Fibroblast of upper back skin (primary cell): ENCODE results near the gene NDUFV1.
"Not testable (repeated sequence)": the region's sequence is repeated elsewhere in the genome, so short reads cannot be mapped to it uniquely, and the experiment has no call there.

Experiments
- DNase-seq: peaks from one replicate; pipeline ENCODE4 v3.0.0-alpha.2; 2013

The NDUFV1 gene

DNA sequence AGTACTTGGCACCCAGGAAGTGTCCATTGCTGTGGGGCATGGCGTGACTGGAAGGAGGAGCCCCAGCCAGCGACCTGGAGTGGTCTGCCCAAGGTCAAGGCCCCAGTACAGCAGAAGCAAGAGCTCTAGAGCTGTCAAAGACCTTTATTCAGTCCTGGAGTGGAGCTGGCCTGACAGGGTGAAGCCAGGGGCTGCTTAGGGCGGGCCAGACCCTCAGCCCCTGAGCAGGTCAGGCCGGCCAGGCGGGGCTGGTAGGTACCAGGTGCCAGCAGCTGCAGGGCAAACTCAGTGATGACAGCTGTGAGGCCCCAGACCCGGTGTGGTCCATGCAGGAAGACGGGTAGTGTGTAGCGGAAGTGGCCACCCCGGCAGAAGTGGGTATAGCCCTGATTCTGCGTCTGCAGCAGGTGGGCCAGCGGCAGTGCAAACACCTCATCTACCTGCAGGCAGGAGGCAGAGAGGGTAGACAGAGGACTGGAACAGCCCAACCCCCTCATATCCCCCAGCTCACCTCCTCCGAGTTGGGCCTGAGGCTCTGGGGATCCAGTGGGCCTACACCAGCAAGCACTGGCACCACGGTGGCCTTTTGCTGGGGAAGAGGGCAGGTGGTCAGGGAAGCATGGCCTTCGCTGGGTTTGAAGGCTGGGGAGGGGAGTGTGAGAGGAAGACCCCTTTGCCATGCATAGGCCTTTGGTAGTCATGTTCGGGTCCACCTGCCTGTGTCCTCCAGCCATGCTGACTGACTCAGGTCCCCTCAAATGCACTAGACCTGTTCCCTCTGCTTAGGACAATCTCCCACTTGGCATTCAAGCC lies 21.3 kb downstream of the NDUFV1 start:
- DNase-seq, result no peak

GRCh38 chr11:67628710-67629385 lies 22.1 kb downstream of the NDUFV1 start:
- DNase-seq, result no peak

- DNase-seq, result peak; percentile 69
Observed at GRCh38 chr11:67629386-67630227, 22.9 kb downstream of the NDUFV1 start, which contains the start of gene NUDT8. TSS of gene NUDT8 (minus strand) at chr11:67629937. CDS start at chr11:67629911, 26 bp downstream.

GRCh38 chr11:67630228-67630942 lies 23.6 kb downstream of the NDUFV1 start:
- DNase-seq, result peak; percentile 97

GRCh38 chr11:67630943-67631331 lies 24.2 kb downstream of the NDUFV1 start:
- no peak for DNase-seq

DNA sequence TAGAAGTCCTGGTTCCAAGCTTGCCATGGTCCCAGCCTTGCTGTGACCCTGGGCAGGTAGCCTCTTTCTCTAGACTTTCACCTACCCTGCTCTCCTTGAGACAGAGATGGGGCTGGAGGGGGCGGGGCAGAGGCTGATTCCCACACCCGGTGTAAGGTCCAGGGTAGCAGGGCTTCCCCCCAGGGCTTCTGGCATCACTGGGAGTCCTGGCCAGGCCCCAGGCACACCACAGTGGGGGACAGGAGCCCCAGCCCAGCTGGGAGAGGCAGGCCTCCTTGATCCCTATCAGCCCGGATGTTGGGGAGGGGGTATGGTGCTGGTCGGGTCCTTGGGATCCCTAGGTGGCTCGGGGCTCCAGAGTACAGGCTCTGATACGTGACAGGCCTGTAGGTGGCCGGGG lies 24.7 kb downstream of the NDUFV1 start:
- DNase-seq, result no peak

DNA sequence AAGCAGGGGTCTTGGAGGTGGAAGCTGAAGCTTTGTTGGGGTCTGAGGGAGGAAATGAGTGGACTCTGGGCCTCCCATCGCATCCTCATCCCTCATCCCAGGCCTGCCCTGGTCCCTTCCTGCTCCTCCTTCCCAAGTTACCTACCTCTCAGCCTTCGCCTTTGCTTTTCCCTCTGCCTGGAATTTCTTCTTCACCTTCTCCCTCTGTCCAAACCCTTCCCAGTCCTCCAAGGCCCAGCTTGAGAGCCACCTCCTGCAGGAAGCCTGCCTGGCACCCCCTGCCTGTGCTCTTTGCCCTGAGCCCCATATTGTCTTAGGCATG lies 25.1 kb downstream of the NDUFV1 start:
- no peak for DNase-seq

- no peak for DNase-seq
Observed at GRCh38 chr11:67632175-67632981, 25.6 kb downstream of the NDUFV1 start.

DNA sequence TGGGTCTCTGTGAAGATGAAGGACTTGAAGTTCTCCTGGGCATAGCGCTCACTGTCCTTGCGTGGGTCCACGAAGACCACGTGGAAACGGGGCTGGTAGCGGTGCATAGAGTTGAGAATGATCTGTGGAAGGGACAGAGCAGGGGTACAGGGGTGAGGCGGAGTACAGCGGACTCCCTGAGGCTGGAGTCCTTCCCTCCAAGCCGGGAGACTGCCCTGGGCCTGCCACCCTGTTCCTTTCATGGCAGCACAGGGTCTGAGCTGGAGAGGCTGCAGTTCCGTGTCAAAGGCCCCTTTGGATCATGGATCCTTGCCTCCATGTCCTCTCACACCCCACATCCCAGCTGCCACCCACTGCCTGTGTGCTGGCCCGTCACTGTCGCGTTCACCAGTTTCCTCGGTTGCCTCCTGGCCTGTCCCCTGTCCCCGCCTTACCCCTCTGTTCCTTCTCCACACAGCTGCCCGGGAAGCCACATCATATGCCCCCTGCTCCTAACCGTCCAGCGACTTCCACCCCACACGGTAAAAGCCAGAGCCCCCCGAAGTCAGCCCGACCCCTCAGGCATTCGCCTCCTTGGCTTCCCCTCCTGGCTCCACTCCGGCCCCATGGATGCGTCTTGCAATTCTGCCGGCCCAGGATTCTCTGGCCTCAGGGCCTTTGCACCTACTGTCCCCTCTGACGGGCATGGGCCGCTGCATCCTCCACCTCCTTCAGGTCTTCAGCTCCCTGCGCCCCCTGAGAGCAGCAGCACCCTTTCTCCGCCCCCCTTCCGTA lies 26.4 kb downstream of the NDUFV1 start:
- DNase-seq, result no peak

DNA sequence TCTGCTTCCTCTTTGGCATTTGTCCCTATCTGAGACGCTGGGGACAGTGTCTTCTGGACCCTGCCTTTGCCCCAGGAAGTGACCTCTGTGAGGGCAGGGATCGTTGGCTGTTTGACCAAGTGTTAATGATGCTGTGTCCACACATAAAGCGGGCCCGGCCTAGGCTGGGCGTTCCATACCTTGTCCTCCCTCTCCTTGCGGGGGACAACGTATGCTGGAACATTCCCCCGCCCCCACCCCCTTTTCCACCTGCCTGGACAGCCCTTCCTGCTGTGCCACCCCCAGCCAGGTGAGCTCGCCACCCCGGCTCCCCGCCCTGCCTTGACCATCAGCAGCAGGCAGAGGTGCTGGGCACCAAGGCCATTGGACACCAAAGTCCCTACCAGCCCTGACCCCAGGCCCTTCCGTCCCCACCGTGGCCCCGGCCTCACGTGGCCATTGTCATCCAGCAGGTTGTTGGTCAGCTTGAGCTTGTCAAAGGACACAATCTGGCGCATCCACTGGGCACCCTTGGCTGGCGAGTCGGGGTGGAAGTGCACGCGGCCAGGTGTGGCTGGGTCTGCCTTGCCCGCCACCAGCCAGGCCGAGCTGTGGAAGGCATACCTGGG lies 27.1 kb downstream of the NDUFV1 start:
- no peak for DNase-seq

DNA sequence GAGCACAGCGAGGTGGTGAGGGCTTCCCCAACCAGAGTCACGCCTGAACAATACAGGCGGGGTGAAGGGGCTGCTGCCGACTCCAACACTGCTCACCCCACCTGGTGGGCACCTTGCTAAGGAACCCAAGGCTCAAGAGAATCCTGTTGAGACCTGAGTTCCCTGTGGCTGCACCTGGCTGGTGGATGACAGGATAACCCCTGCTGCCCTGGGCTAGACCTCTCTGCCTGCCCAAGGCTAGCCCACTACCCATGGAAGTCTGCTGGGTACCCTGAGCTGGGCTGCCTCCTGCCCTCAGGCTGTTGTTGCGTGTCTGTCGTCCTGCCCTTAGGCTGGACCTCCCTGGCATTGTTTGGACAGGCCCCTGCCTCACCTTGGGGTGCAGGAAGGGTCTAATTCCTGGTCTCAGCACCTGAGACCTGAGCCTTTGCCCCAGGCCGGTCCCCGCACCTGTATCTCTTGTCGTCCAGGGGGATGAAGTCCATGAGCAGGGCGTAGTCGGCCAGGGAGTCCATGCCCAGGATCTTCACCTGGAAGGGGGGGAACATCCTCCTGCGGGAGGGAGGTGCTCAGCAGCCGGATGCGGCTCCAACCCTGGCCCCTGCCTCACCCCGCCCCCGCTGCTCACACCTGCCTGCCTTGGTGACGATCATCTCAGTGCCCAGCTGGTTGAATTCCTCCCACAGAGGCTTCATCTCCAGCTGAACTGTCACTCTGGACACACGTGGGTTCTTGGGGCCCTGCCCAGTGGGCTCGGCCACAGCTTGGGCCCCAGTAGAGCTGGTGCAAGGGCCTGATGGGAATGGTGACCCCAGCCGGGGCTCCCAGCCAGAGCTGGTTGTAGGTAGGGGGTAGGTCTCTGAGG lies 27.9 kb downstream of the NDUFV1 start:
- DNase-seq, result no peak

GRCh38 chr11:67635231-67635521 lies 28.4 kb downstream of the NDUFV1 start:
- no peak for DNase-seq

GRCh38 chr11:67636962-67637361 lies 30.2 kb downstream of the NDUFV1 start:
- DNase-seq, result no peak

- DNase-seq, result not testable (repeated sequence)
Observed at GRCh38 chr11:67637441-67637840, 30.7 kb downstream of the NDUFV1 start.

DNA sequence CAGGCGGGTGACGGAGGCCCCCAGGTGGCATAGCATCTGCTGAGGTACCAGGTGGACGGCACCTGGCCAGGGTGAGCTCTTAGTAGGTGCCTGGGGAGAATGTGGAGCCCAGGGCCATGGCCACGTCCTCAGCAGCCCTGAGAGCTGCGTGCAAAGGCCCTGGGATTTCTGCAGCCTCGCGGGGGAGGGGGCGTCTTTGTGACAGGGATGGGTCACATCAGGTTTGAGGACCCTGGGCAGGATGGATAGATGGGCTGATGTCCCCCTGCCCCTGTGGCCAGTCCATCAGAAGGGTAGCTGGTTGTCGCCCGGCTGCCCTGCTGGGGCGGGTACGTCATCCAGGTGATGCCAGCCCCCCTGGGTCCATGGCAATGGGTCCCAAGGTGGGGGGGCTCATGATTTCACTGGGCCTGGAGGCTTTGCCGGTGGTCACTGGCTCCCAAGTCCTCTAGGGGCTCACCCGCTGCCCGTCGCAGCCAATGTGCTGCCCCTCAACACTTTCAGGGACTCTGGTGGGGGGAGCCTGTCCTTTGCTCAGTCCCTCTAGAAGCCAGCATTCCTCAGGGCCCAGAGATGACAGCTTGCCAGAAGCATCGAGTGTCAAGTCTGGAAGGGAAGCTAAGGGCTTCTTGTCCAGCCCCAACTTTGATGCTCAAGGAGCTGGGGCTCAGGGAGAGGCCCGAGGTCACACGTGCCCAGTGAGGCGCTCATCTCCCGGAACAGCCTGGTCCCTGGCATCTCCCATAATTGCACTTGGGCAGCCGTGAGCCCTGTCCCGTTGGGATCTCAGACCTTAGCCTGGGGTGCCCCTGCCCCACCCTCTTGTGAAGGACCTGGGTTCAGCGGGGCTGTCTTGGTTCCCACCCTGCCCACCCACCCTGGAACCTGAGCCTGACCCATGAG lies 32.0 kb downstream of the NDUFV1 start:
- no peak for DNase-seq

DNA sequence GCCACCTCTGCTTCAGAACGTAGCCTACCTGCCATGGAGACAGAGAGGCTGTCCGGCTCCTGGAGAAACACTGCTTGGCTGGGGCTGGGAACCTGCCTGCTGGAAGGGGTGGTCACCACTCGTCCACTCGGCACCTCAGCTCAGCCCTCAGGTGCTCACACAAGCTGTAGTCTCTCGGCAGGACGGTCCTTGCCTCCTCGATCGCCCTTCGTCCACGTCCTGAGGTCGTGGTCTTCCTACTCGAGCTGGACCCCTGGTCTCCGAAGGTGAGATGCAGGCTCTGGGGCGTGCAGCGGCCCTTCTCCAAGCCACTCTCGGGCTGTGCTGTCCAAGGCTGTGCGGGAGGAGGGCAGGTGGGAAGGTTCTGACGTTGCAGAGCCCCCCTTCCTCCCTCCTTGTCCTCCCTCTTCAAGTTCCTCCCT lies 32.7 kb downstream of the NDUFV1 start, which contains the start of gene TBX10:
Gene TBX10, minus strand, starts transcription at position 326 of the 422 bp plus-strand sequence. Its CDS starts 291 bp downstream, at position 35.
- DNase-seq, result no peak

- DNase-seq, result peak; percentile 35
Observed at GRCh38 chr11:67640021-67640757, 33.5 kb downstream of the NDUFV1 start.
